Measurements from ENCODE around the gene ZNF354B.
"Not testable (repeated sequence)": the region's sequence is repeated elsewhere in the genome, so short reads cannot be mapped to it uniquely, and the experiment has no call there.

Gene ZNF354B

GRCh38 chr5:178859625-178860521, at the start of gene ZNF354B:
ZNF354B (plus strand) TSS chr5:178859953; CDS start chr5:178861048, 1,095 bp downstream.
- peak; percentile 82 for DNase-seq

- DNase-seq, result no peak
These were observed 42.2 kb upstream of the ZNF354B start for GRCh38 chr5:178817506-178817905.

- no peak for DNase-seq
These were observed 41.7 kb upstream of the ZNF354B start for GRCh38 chr5:178818094-178818493.

GRCh38 chr5:178820001-178820400, 39.8 kb upstream of the ZNF354B start:
- DNase-seq, result no peak

GRCh38 chr5:178825444-178825843, 34.3 kb upstream of the ZNF354B start:
- DNase-seq, result no peak

- DNase-seq, result no peak
These were observed 33.5 kb upstream of the ZNF354B start for GRCh38 chr5:178826216-178826615.

- DNase-seq, result no peak
These were observed 32.1 kb upstream of the ZNF354B start for GRCh38 chr5:178827636-178828035.

- no peak for DNase-seq
These were observed 28.7 kb upstream of the ZNF354B start for GRCh38 chr5:178831049-178831448.

GRCh38 chr5:178832618-178833201, 27.0 kb upstream of the ZNF354B start:
- no peak for DNase-seq

GRCh38 chr5:178836628-178837027, 23.1 kb upstream of the ZNF354B start:
- DNase-seq, result no peak

- DNase-seq, result not testable (repeated sequence)
These were observed 20.9 kb upstream of the ZNF354B start for GRCh38 chr5:178838695-178839318.

- peak; percentile 18 for DNase-seq
These were observed 20.4 kb upstream of the ZNF354B start for GRCh38 chr5:178839319-178839704.

- not testable (repeated sequence) for DNase-seq
These were observed 19.4 kb upstream of the ZNF354B start for GRCh38 chr5:178840399-178840798.

GRCh38 chr5:178849316-178849715, 10.4 kb upstream of the ZNF354B start:
- no peak for DNase-seq

- DNase-seq, result no peak
These were observed 7.8 kb upstream of the ZNF354B start for GRCh38 chr5:178851951-178852350.

GRCh38 chr5:178854284-178854683, 5.5 kb upstream of the ZNF354B start:
- no peak for DNase-seq

GRCh38 chr5:178860615-178861014, 862 bp downstream of the ZNF354B start:
- DNase-seq, result not testable (repeated sequence)

- no peak for DNase-seq
These were observed 1.9 kb downstream of the ZNF354B start for GRCh38 chr5:178861627-178862026.

GRCh38 chr5:178866946-178867345, 7.2 kb downstream of the ZNF354B start:
- DNase-seq, result no peak

GRCh38 chr5:178869577-178869976, 9.8 kb downstream of the ZNF354B start:
- DNase-seq, result no peak

GRCh38 chr5:178870411-178870810, 10.7 kb downstream of the ZNF354B start:
- DNase-seq, result no peak

- no peak for DNase-seq
These were observed 12.5 kb downstream of the ZNF354B start for GRCh38 chr5:178872302-178872701.

- DNase-seq, result not testable (repeated sequence)
These were observed 23.5 kb downstream of the ZNF354B start for GRCh38 chr5:178883115-178883694.

All from NCI-H1092 (cell line).